ENCODE results near the gene CPZ. TPM values are rescaled to one million over a fixed set of nuclear protein-coding genes. Genes with fewer than 3 reads are reported as not detected.

Gene CPZ
- 10 to 100 TPM in 1 of 3 donors, 1 to 10 TPM in 2; 2.9 to 13.4 (median 7.5) TPM for total RNA-seq

GRCh38 chr4:8592366-8593263 is at the start of gene CPZ:
Gene CPZ, plus strand, starts transcription at chr4:8592765. Its CDS starts 69 bp downstream, at chr4:8592834.
- intact Hi-C loops (cut with DNase I; ENCODE audit: low total_unique reads) = no loop called here
- no peak for DNase-seq (ENCODE audit: low spot score in 2 of 2)
- no peak for TF ChIP-seq POLR2AphosphoS5 (IDR thresholded peaks at IDR 0.05)
- no peak for TF ChIP-seq POLR2A (IDR thresholded peaks at IDR 0.05)
- TF ChIP-seq CTCF (IDR thresholded peaks at IDR 0.05) = no peak
- H3K4me3 ChIP-seq = peak within 1 kb of the TSS; percentile 2 to 65 (median 45)
- H3K4me1 ChIP-seq = no peaks in the 10 kb centered on the region
- H3K27ac ChIP-seq = peak within 1 kb of the TSS; percentile 7 to 75
- no peaks in the 10 kb centered on the region for H3K9me3 ChIP-seq
- peaks cover 0 to 28% of the 10 kb centered on the region in 2 donors for H3K27me3 ChIP-seq
- no peaks in the 10 kb centered on the region for H3K36me3 ChIP-seq

- intact Hi-C loops (cut with DNase I; ENCODE audit: low total_unique reads) = no loop called here
- Histone ChIP-seq H3K27ac (no peak overlapping the region), H3K36me3 (no peaks in the 10 kb centered on the region), H3K27me3 (no peaks in the 10 kb centered on the region), H3K4me1 (no peaks in the 10 kb centered on the region), H3K4me3 (no peak overlapping the region), H3K9me3 (no peaks in the 10 kb centered on the region)
- DNase-seq (ENCODE audit: low spot score in 2 of 2) = no peak
- no peak for TF ChIP-seq POLR2AphosphoS5 (IDR thresholded peaks at IDR 0.05)
- no peak for TF ChIP-seq POLR2A (IDR thresholded peaks at IDR 0.05)
- no peak for TF ChIP-seq CTCF (IDR thresholded peaks at IDR 0.05)
Observed at GRCh38 chr4:8542776-8543525, 49.6 kb upstream of the CPZ start.

- TF ChIP-seq POLR2A (IDR thresholded peaks at IDR 0.05) = no peak
- TF ChIP-seq POLR2AphosphoS5 (IDR thresholded peaks at IDR 0.05) = no peak
- TF ChIP-seq CTCF (IDR thresholded peaks at IDR 0.05) = no peak
- Histone ChIP-seq H3K4me3 (no peak overlapping the region), H3K27ac (no peak overlapping the region), H3K36me3 (no peaks in the 10 kb centered on the region), H3K4me1 (no peaks in the 10 kb centered on the region), H3K9me3 (no peaks in the 10 kb centered on the region), H3K27me3 (no peaks in the 10 kb centered on the region)
- intact Hi-C loops (cut with DNase I; ENCODE audit: low total_unique reads) = no loop called here
- no peak for DNase-seq (ENCODE audit: low spot score in 2 of 2)
Observed at GRCh38 chr4:8543623-8544022, 48.9 kb upstream of the CPZ start.

- TF ChIP-seq CTCF (IDR thresholded peaks at IDR 0.05) (no peak), POLR2AphosphoS5 (IDR thresholded peaks at IDR 0.05) (no peak), POLR2A (IDR thresholded peaks at IDR 0.05) (no peak)
- H3K36me3 ChIP-seq = no peaks in the 10 kb centered on the region
- no peak overlapping the region for H3K4me3 ChIP-seq
- no peak overlapping the region for H3K27ac ChIP-seq
- intact Hi-C loops (cut with DNase I; ENCODE audit: low total_unique reads) = no loop called here
- H3K27me3 ChIP-seq = no peaks in the 10 kb centered on the region
- H3K9me3 ChIP-seq = no peaks in the 10 kb centered on the region
- no peak for DNase-seq (ENCODE audit: low spot score in 2 of 2)
- H3K4me1 ChIP-seq = no peaks in the 10 kb centered on the region
Observed at GRCh38 chr4:8544282-8544681, 48.3 kb upstream of the CPZ start.

Measured in breast epithelium (tissue), 4 donors.